HCT116 (cell line): ENCODE measurements around the gene TENM3. TPM values are rescaled to one million over a fixed set of nuclear protein-coding genes. Genes with fewer than 3 reads are reported as not detected.

Experiments
- ATAC-seq: fragments of 200-7000 bp; cut with Tn5 transposase; 2 replicates; pipeline ENCODE4 v1.9.1; 2020; ENCODE audit warnings: mild to moderate bottlenecking, moderate library complexity
- BruUV-seq: library from RNA; stranded (reverse); fragments of 400-500 nt; replicated peaks from 2 replicates; lab custom pipeline; 2021; lab: Mats Ljungman, UMichigan
- CTCF ChIA-PET: fragments of 300-600 bp; sonication (Branson Sonifier 250); formaldehyde crosslinking; loops from one replicate; lab custom pipeline; 2021; ENCODE audit warnings: antibody characterized with exemption; lab: Charles Lee
- POLR2A ChIA-PET: fragments of 300-600, 350-600 bp; sonication (Branson Sonifier 250); formaldehyde crosslinking; loops from one replicate; lab custom pipeline; 2021; ENCODE audit warnings: antibody characterized with exemption; lab: Charles Lee
- RAD21 ChIA-PET, 2 experiments: fragments of 300-600 bp; sonication (Branson Sonifier 250); formaldehyde crosslinking; loops; one replicate each; lab custom pipeline; 2023; ENCODE audit warnings: low total read pairs in 2 of 2; ENCODE audit not compliant: uncharacterized antibody in 2 of 2, unreplicated experiment in 2 of 2, low non-redundant PET in 1 of 2; lab: Charles Lee
- DNase-seq: peaks from one replicate; pipeline ENCODE4 v3.0.0-alpha.2; 2010; ENCODE audit warnings: low read depth, low spot score
- H2AFZ ChIP-seq: fragments of 200-600 bp; shearing (Covaris generic), sonication (generic); 2 replicates; pipeline ENCODE4 v1.6.1; 2017; ENCODE audit warnings: low read depth, mixed run types, mixed read lengths, antibody characterized with exemption, low read length; ENCODE audit not compliant: poor library complexity, severe bottlenecking
- H3K27ac ChIP-seq: 2 replicates; pipeline ENCODE4 v1.5.1; 2012; ENCODE audit warnings: low read depth, low read length
- H3K27me3 ChIP-seq: fragments of 200-600 bp; sonication (generic); 2 replicates; pipeline ENCODE4 v1.6.1; 2016; ENCODE audit warnings: mixed run types, low read length, mixed read lengths; ENCODE audit not compliant: insufficient read depth
- H3K36me3 ChIP-seq, 2 experiments: fragments of 200-500 bp in 1 of 2; fragments of 200-600 bp in 1 of 2; sonication (Bioruptor generic) in 1 of 2; sonication (generic) in 1 of 2; 2 replicates each; pipeline versions ENCODE4 v1.5.1 to v1.6.1; 2014 to 2016; ENCODE audit warnings: low read length in 2 of 2, inconsistent platforms in 1 of 2, mixed read lengths in 1 of 2, mixed run types in 1 of 2; ENCODE audit not compliant: insufficient read depth in 2 of 2, control insufficient read depth in 1 of 2
- H3K4me1 ChIP-seq, 2 experiments: fragments of 200-600 bp in 1 of 2; sonication (generic) in 1 of 2; 2 replicates each; pipeline versions ENCODE4 v1.5.1 to v1.6.1; 2012 to 2017; ENCODE audit warnings: low read length in 2 of 2, inconsistent platforms in 1 of 2, mild to moderate bottlenecking in 1 of 2, mixed read lengths in 1 of 2, mixed run types in 1 of 2, moderate library complexity in 1 of 2; ENCODE audit not compliant: insufficient read depth in 2 of 2, control insufficient read depth in 1 of 2
- H3K4me2 ChIP-seq: fragments of 200-600 bp; sonication (generic); 2 replicates; pipeline ENCODE4 v1.6.1; 2017; ENCODE audit warnings: mixed run types, low read length, mixed read lengths
- H3K4me3 ChIP-seq, 2 experiments: fragments of 200-600 bp in 1 of 2; sonication (generic) in 1 of 2; replicated peaks in 1 of 2; 2 replicates each; pipeline ENCODE4 v1.5.1; 2011 to 2016; ENCODE audit warnings: low read length in 2 of 2, control low read depth in 1 of 2, low read depth in 1 of 2, mild to moderate bottlenecking in 1 of 2, mixed read lengths in 1 of 2, mixed run types in 1 of 2
- H3K79me2 ChIP-seq: fragments of 200-600 bp; sonication (generic); 2 replicates; pipeline ENCODE4 v1.6.1; 2017; ENCODE audit warnings: mild to moderate bottlenecking, mixed run types, low read length, moderate library complexity, mixed read lengths; ENCODE audit not compliant: insufficient read depth
- H3K9ac ChIP-seq: fragments of 200-600 bp; sonication (generic); 2 replicates; pipeline ENCODE4 v1.6.1; 2016; ENCODE audit warnings: low read length, mixed read lengths
- H3K9me2 ChIP-seq: fragments of 200-600 bp; sonication (generic), shearing (Covaris generic); 2 replicates; pipeline ENCODE4 v1.6.1; 2017; ENCODE audit warnings: mixed run types, mild to moderate bottlenecking, moderate library complexity; ENCODE audit not compliant: insufficient read depth
- H3K9me3 ChIP-seq, 2 experiments: fragments of 200-500 bp in 1 of 2; fragments of 200-600 bp in 1 of 2; sonication (Bioruptor generic) in 1 of 2; sonication (generic) in 1 of 2; 2 replicates each; pipeline ENCODE4 v1.6.1; 2014 to 2017; ENCODE audit warnings: low read length in 2 of 2, mixed read lengths in 2 of 2, inconsistent platforms in 1 of 2, low read depth in 1 of 2, mild to moderate bottlenecking in 1 of 2, mixed run types in 1 of 2, moderate library complexity in 1 of 2; ENCODE audit not compliant: control insufficient read depth in 1 of 2, insufficient read depth in 1 of 2
- H4K20me1 ChIP-seq: fragments of 200-600 bp; sonication (generic), shearing (Covaris generic); 2 replicates; pipeline ENCODE4 v1.6.1; 2017; ENCODE audit warnings: mixed run types, mild to moderate bottlenecking, moderate library complexity; ENCODE audit not compliant: insufficient read depth
- CEBPB ChIP-seq: IDR thresholded peaks from 2 replicates; pipeline ENCODE4 v1.6.1; 2012; ENCODE audit warnings: low read depth
- CTCF ChIP-seq, 3 experiments: fragments of 200-600 bp in 1 of 3; sonication (generic) in 1 of 3; IDR thresholded peaks in 2 of 3; conservative IDR thresholded peaks in 1 of 3; 2 replicates each; pipeline ENCODE4 v1.5.1; 2012 to 2017; ENCODE audit warnings: low read depth in 2 of 3, low read length in 2 of 3, antibody characterized with exemption in 1 of 3, borderline replicate concordance in 1 of 3, control low read depth in 1 of 3, mild to moderate bottlenecking in 1 of 3, mixed read lengths in 1 of 3, mixed run types in 1 of 3, moderate library complexity in 1 of 3; ENCODE audit not compliant: insufficient read depth in 1 of 3
- EZH2 ChIP-seq: fragments of 200-600 bp; sonication (generic); IDR thresholded peaks from 2 replicates; pipeline ENCODE4 v1.6.1; 2017; ENCODE audit warnings: antibody characterized with exemption, mixed run types
- EZH2phosphoT487 ChIP-seq: fragments of 200-600 bp; IDR thresholded peaks from 2 replicates; pipeline ENCODE4 v1.6.1; 2018; ENCODE audit warnings: antibody characterized with exemption, borderline replicate concordance
- RAD21 ChIP-seq: IDR thresholded peaks from 2 replicates; pipeline ENCODE4 v1.6.1; 2012; ENCODE audit warnings: low read depth, mild to moderate bottlenecking
- SIN3A ChIP-seq: IDR thresholded peaks from 2 replicates; pipeline ENCODE4 v1.6.1; 2012; ENCODE audit warnings: low read depth
- SP1 ChIP-seq: IDR thresholded peaks from 2 replicates; pipeline ENCODE4 v1.6.1; 2012; ENCODE audit warnings: low read depth
- ZFX ChIP-seq: fragments of 450-650 bp; IDR thresholded peaks from 2 replicates; pipeline ENCODE4 v1.6.1; 2017
- intact Hi-C: fragments of 100-400 bp; cut with micrococcal nuclease; formaldehyde crosslinking; loops from 2 replicates; pipeline ENCODE4 v1.10.0; 2022
- total RNA-seq: library from RNA; stranded (reverse); gene quantifications from one replicate; pipeline ENCODE4 v1.2.1, GENCODE V29; 2021; ENCODE audit not compliant: unreplicated experiment

Gene TENM3
- total RNA-seq, 1 experiment from 2014 or later = 0.54 TPM

- H3K27me3 ChIP-seq = peaks cover 35% of the 10 kb centered on the region; the same call in 1 of the 2 replicates
- POLR2A ChIA-PET = no interaction called here
Observed at GRCh38 chr4:182530451-182530850, 287.2 kb downstream of the TENM3 start.

DNA sequence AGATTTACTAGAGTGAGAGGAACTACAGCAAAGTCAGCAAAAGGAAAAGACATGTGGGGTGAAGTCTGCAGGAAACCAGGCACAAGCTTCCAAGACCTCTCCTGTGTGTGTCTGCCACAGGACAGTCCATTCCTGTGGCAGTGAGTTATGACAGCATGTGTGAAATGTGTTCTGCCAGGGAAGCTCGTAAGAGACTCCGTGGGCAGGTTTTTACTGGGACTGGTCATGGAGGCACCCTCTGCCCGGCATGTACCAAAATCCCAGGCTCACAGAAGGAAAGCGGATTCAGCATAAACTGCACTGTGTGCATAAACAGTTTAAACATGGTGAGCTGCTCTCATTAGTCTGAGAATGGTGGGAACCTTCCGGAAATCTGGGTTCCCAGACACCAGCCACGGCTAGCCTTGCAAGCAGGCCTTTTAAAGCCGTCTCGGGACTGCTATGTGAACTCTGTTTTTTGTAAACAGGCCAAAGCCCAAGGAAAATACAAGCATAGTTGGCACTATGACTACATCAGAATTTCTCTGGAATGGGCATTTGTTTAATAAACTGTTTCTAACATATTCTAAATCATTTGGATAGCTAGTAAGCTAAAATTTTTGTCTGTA lies 288.5 kb downstream of the TENM3 start:
- Histone ChIP-seq H3K27me3 (peaks cover 38% of the 10 kb centered on the region; the same call in 1 of the 2 replicates), H3K27ac (no peak overlapping the region), H4K20me1 (no peaks in the 10 kb centered on the region), H3K9ac (no peak overlapping the region), H2AFZ (no peak overlapping the region), H3K9me2 (no peaks in the 10 kb centered on the region), H3K79me2 (no peaks in the 10 kb centered on the region), H3K4me3 (no peak overlapping the region), H3K9me3 (no peaks in the 10 kb centered on the region), H3K4me1 (no peaks in the 10 kb centered on the region), H3K36me3 (no peaks in the 10 kb centered on the region), H3K4me2 (no peak overlapping the region)
- RAD21 ChIA-PET = no interaction called here
- ATAC-seq (no peak), DNase-seq (no peak)
- TF ChIP-seq RAD21 (no peak), EZH2phosphoT487 (no peak), SP1 (no peak), EZH2 (no peak), CEBPB (no peak)
- POLR2A ChIA-PET = no interaction called here
- CTCF ChIA-PET = no interaction called here
- BruUV-seq = no TSS peak
- intact Hi-C loops = no loop called here

More at GRCh38 chr4:182530451-182530850, 287.2 kb downstream of the TENM3 start:
- BruUV-seq = no TSS peak
- RAD21 ChIA-PET = no interaction called here
- no peaks in the 10 kb centered on the region for H3K36me3 ChIP-seq
- no peaks in the 10 kb centered on the region for H3K9me3 ChIP-seq
- no peak overlapping the region for H3K9ac ChIP-seq
- H3K27ac ChIP-seq = no peak overlapping the region
- intact Hi-C loops = no loop called here
- no peak for ATAC-seq
- DNase-seq = no peak
- no peak overlapping the region for H3K4me2 ChIP-seq
- H3K79me2 ChIP-seq = no peaks in the 10 kb centered on the region
- H3K4me3 ChIP-seq = no peak overlapping the region
- H3K9me2 ChIP-seq = no peaks in the 10 kb centered on the region
- no peak overlapping the region for H2AFZ ChIP-seq
- CTCF ChIA-PET = no interaction called here
- no peaks in the 10 kb centered on the region for H4K20me1 ChIP-seq
- no peak for TF ChIP-seq RAD21
- no peak for TF ChIP-seq CTCF (IDR thresholded peaks at IDR 0.05 in 2 of 3, conservative IDR thresholded peaks at IDR 0.05 in 1 of 3; ENCODE audit: borderline replicate concordance in 1 of 3, insufficient read depth in 1 of 3, low read depth in 2 of 3, low read length in 2 of 3)
- TF ChIP-seq SIN3A = no peak
- no peak for TF ChIP-seq ZFX
- H3K4me1 ChIP-seq = no peaks in the 10 kb centered on the region
